ENCODE results near the gene CELF4.

Gene CELF4

GRCh38 chr18:37486848-37487247, 78.8 kb downstream of the CELF4 start:
- TF ChIP-seq, protein P1, sequence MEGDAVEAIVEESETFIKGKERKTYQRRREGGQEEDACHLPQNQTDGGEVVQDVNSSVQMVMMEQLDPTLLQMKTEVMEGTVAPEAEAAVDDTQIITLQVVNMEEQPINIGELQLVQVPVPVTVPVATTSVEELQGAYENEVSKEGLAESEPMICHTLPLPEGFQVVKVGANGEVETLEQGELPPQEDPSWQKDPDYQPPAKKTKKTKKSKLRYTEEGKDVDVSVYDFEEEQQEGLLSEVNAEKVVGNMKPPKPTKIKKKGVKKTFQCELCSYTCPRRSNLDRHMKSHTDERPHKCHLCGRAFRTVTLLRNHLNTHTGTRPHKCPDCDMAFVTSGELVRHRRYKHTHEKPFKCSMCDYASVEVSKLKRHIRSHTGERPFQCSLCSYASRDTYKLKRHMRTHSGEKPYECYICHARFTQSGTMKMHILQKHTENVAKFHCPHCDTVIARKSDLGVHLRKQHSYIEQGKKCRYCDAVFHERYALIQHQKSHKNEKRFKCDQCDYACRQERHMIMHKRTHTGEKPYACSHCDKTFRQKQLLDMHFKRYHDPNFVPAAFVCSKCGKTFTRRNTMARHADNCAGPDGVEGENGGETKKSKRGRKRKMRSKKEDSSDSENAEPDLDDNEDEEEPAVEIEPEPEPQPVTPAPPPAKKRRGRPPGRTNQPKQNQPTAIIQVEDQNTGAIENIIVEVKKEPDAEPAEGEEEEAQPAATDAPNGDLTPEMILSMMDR (IDR thresholded peaks at IDR 0.05; ENCODE audit: extremely low read depth, missing control alignments), result no peak
- DNase-seq (ENCODE audit: low spot score), result no peak

GRCh38 chr18:37484983-37485834, 80.4 kb downstream of the CELF4 start:
- TF ChIP-seq, protein P1 (IDR thresholded peaks at IDR 0.05; ENCODE audit: extremely low read depth, missing control alignments), result no peak
- peak; percentile 46 for DNase-seq (ENCODE audit: low spot score)

DNA sequence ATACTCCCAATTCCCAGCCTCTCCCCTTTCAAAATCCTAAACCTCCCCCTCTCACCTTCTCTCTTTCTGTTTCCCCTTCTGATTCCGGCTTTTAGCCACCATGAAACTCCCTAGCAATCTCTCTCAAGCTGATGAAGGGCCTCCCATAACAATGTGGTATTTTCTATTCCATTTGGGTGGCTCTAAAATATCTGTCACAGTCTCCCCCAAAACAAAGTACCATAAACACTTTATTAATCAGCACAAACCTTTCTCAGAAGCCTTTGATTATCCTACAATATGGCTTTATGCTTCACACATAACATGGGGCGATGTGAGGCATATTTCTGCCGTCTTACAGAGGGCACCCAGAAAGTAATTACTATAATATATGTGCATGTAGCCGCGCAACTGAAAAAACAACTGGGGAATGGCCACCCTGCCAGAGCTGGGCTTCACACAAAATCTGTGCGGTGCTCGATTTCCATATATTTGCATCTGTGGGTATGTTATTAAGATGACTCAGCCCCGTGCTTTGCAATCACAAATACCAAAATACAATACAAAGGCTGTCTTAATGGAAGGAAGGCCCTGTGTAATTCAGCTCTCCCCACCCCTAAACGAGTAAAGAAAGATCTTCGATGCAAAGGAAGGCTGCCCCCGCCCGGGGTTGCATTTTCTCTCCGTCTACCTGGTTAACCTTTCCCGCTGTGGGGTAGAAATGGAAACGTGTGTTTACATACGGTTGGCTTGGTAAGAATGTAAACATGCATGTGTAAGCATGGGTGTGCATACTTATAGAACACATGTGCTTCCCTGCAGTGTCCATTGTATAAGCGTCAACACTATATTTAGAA, 81.4 kb downstream of the CELF4 start:
- TF ChIP-seq, protein P1 (IDR thresholded peaks at IDR 0.05; ENCODE audit: extremely low read depth, missing control alignments), result no peak
- DNase-seq (ENCODE audit: low spot score), result no peak

DNA sequence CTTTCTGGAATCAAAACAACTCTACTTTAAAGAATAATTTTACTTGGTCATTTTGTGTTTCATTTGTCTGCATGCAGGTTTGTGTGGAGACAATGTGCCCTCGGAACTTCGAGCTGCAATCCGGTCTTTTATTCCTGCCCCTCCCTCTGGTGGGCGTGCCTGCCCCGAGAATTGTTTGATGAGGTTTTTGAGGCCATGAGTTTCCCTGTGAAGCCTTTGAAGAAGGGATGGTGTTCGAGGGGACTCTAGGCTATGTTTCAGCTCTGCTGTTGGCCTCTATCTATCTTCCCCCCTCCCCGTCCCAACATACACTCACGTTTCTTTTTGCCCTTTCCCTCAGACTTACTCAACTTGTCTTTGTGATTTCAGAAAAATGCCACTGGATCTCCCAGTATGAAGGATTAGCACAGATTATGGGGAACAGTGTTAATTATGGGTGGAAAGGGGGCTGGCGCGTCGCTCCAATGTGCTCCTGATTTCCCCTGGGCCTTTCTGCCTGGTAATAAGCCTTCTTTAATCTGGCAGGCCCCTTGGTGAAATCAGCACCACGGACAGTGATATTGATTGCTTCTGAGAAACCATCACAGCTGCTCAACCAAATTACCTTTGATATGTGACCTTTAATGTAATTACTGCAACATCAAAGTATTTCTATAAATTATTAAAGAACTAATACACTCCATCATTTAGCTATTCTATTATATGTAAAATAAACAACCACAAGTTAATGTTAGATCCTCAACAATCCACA, 82.2 kb downstream of the CELF4 start:
- DNase-seq (ENCODE audit: low spot score), result peak; percentile 35
- TF ChIP-seq, protein P1 (IDR thresholded peaks at IDR 0.05; ENCODE audit: extremely low read depth, missing control alignments), result no peak

DNA sequence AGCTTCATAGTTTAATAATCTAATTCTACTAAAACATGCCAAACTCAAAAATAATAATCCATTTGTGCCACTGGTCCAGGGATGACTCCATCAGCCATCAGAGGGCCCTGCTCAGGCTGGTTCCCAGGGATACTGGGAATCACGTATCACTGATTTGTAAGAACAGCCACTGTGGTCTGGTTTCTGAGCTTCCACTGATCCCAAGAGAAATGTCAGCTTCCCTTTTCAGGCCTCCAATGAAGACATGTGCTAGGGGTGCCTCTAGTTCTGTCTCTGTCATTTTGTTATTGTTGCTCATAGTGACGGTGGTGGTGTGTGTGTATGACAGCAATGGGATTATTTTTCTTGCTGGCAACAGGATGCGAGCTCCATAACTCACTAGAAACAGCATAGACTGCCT, 83.2 kb downstream of the CELF4 start:
- DNase-seq (ENCODE audit: low spot score), result no peak
- TF ChIP-seq, protein P1 (IDR thresholded peaks at IDR 0.05; ENCODE audit: extremely low read depth, missing control alignments), result no peak

DNA sequence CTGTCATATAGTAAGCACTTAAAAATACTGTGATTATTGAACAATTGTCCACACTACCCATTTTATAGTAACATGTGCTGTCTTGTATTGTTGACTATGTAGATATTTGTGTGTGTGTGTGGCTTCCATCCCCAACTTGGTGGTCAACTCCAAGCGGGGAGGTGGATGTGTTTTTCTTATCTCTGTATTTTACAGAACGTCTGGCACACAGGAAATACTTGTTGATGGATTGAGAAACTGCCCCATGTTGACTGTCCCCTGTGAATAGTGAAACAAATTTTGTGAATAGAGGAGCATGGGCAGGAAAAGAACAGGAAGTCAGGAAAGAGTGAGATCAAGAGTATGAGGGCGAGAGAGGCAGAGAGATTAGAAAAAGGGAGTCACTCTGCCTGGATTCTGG, 83.6 kb downstream of the CELF4 start:
- DNase-seq (ENCODE audit: low spot score), result no peak
- TF ChIP-seq, protein P1 (IDR thresholded peaks at IDR 0.05; ENCODE audit: extremely low read depth, missing control alignments), result no peak
